C4-2B (cell line): ENCODE results near the gene FUBP3.

ENCODE experiments used
- ZFX ChIP-seq: fragments of 450-650 bp; IDR thresholded peaks from 2 replicates; pipeline ENCODE4 v1.6.1; 2017
- TF ChIP-seq, protein P1 (sequence below): fragments of 450-650 bp; conservative IDR thresholded peaks from 2 replicates; pipeline ENCODE4 v1.5.1; 2017; ENCODE audit warnings: mild to moderate bottlenecking

DNA sequence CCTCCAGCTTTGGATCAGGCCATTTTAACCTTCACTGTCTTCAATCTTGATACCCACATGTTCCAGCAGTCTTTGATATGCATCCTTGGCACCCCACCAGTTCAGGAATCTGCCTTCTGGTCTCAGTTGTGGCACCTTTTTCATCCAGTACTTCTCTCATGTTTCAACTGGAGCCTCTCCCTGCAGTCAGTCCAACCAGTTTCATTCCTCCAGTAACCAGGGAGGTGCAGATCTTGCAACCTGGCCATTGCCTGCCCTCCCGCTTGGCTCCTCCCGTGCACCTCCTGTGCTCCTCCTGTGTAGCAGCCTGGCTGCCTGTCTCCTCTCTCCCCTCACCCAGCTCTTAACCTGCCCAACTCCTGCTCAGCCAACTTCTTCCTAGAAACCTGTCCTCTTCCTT lies 20.2 kb downstream of the FUBP3 start:
- TF ChIP-seq, protein P1, sequence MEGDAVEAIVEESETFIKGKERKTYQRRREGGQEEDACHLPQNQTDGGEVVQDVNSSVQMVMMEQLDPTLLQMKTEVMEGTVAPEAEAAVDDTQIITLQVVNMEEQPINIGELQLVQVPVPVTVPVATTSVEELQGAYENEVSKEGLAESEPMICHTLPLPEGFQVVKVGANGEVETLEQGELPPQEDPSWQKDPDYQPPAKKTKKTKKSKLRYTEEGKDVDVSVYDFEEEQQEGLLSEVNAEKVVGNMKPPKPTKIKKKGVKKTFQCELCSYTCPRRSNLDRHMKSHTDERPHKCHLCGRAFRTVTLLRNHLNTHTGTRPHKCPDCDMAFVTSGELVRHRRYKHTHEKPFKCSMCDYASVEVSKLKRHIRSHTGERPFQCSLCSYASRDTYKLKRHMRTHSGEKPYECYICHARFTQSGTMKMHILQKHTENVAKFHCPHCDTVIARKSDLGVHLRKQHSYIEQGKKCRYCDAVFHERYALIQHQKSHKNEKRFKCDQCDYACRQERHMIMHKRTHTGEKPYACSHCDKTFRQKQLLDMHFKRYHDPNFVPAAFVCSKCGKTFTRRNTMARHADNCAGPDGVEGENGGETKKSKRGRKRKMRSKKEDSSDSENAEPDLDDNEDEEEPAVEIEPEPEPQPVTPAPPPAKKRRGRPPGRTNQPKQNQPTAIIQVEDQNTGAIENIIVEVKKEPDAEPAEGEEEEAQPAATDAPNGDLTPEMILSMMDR = no peak
- TF ChIP-seq ZFX = no peak
